ENCODE measurements around the gene GRIN2C.

GRCh38 chr17:74792586-74793105 is 67.0 kb downstream of the GRIN2C start:
- TF ChIP-seq CTCF (IDR thresholded peaks at IDR 0.05; ENCODE audit: extremely low read depth in 1 of 2, insufficient read depth in 1 of 2, low read depth in 1 of 2, low read length in 2 of 2), result no peak
- no peak for TF ChIP-seq EZH2 (IDR thresholded peaks at IDR 0.05; ENCODE audit: borderline replicate concordance, low read depth, low read length, severe bottlenecking)
- TF ChIP-seq POLR2A (IDR thresholded peaks at IDR 0.05; ENCODE audit: low read depth, low read length), result no peak
- TF ChIP-seq POLR2AphosphoS5 (IDR thresholded peaks at IDR 0.05; ENCODE audit: insufficient read depth, low read depth, low read length), result no peak
- no peak for TF ChIP-seq JUN (IDR thresholded peaks at IDR 0.05; ENCODE audit: borderline replicate concordance, insufficient read depth, insufficient read length, low read depth)
- no peak for TF ChIP-seq MYC (IDR thresholded peaks at IDR 0.05; ENCODE audit: low read depth, low read length)
- TF ChIP-seq MAX (IDR thresholded peaks at IDR 0.05; ENCODE audit: insufficient read depth, insufficient read length), result no peak
